ENCODE data around the gene ATP9B. TPM values are rescaled to one million over a fixed set of nuclear protein-coding genes. Genes with fewer than 3 reads are reported as not detected.

ATP9B gene
- total and polyA plus RNA-seq, 8 donors = 29.2 to 41.5 (median 38.3) TPM

DNA sequence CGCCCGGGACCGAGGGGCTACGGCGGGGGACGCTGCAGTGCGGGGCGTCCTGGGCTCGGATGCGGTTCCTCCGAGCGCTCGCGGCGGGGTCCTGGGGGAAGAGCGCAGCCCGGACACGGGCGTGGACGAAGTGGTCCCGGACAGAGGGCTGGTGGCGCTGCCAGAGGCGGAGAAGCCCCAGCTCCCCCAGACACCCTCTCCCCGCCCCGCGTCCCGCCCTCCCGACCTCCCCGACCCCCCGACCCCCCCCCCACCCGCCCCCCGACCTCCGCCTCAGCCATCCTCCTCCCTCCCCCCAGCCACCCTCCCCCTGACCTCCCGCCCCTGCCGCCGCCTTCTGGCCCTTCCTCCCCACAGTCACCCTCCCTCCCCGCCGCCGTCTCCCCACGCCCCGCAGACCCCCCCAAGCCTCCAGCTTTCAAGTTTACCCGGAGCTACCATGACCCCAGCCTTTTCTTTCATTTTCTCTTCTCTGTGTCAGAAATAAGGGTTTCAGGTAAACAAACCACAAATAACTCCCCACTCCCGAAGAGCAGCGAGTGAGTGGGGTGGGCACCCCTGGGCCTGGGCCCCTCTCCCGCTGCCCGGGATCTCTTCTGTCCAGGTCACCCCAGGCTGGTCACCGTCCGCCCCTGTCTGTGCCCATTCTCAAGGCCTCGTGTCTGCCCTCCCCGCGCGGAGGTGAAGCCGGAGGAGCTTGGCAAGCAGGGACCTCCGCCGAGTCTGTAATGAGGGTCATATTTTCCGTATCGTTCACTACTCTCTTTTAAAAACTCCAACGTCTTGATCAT, 331.6 kb downstream of the ATP9B start:
- TF ChIP-seq, protein P1, sequence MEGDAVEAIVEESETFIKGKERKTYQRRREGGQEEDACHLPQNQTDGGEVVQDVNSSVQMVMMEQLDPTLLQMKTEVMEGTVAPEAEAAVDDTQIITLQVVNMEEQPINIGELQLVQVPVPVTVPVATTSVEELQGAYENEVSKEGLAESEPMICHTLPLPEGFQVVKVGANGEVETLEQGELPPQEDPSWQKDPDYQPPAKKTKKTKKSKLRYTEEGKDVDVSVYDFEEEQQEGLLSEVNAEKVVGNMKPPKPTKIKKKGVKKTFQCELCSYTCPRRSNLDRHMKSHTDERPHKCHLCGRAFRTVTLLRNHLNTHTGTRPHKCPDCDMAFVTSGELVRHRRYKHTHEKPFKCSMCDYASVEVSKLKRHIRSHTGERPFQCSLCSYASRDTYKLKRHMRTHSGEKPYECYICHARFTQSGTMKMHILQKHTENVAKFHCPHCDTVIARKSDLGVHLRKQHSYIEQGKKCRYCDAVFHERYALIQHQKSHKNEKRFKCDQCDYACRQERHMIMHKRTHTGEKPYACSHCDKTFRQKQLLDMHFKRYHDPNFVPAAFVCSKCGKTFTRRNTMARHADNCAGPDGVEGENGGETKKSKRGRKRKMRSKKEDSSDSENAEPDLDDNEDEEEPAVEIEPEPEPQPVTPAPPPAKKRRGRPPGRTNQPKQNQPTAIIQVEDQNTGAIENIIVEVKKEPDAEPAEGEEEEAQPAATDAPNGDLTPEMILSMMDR (IDR thresholded peaks at IDR 0.05) = no peak
- Histone ChIP-seq H3K36me3 (no peaks in the 10 kb centered on the region), H3K9me3 (no peaks in the 10 kb centered on the region), H3K4me3 (peak overlapping the region; percentile 75 to 76), H3K27me3 (peaks cover 0 to 40% of the 10 kb centered on the region in 2 donors), H3K4me1 (peaks cover 12 to 88% of the 10 kb centered on the region in 2 donors), H3K27ac (peak overlapping the region; percentile 74 to 80)
- ATAC-seq = no peak
- intact Hi-C loops (cut with DNase I) = no loop called here
- DNase-seq = peak in 2 of 4 donors; percentile 32 to 69

DNA sequence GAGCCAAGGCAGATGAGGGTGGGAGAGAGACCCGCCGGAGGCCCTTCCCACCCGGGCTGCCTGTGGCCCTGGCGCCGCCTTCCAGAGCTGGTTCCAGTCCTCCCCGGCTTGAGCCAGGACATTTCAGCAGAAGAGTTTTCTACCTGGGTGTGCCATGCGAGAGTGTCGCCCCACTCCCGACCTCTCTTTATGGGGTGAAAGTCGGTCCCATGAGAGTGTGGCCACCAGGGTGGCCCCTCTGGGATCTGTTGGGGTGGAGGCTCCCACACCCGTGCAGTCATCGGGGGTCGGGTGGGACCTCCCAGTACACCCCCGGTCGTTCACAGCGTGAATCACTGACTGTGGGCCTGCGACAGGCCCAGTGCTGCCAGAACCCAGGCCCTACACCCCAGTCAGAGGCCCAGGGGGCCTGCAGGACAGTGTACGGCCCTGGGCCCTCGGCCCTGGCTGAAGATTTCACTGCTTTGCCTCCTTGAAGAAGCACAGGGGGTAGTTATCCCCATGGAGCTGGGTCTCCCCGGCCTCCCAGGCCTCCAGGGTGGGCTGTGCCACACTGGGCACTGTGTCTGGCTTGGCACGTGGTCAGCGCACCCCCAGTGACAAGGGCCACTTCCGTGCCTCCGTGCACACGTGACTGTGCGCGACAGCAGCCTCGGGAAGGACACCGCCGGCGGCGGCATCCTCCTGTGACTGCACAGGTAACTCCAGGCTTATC, 332.5 kb downstream of the ATP9B start:
- no peak for ATAC-seq
- intact Hi-C loops (cut with DNase I) = no loop called here
- H3K27ac ChIP-seq = peak overlapping the region; percentile 3 to 33

DNA sequence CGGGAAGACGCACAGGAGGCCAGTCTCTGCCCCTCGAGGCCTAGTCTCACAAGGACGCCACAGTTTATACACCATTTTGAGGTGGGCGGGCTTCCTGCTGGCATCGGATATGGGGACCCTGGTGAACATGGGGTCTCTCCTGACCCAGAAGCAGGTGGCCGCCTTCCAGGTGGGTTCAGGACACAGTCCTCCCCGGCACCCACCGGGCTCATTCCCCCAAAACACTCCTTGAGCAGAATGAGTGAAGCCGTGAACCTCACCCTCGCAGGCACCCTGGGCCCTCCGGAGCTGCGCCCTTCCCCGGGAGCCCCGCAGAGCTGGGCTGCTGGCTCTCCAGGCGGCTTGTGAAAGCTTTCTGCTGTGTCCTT, 333.0 kb downstream of the ATP9B start:
- H3K4me3 ChIP-seq = no peak overlapping the region
- H3K9me3 ChIP-seq = no peaks in the 10 kb centered on the region
- ATAC-seq (no peak), DNase-seq (peak in 1 of 4 donors; percentile 62)
- peaks cover 9 to 83% of the 10 kb centered on the region in 2 donors for H3K4me1 ChIP-seq
- intact Hi-C loops (cut with DNase I) = no loop called here
- H3K36me3 ChIP-seq = no peaks in the 10 kb centered on the region
- peak overlapping the region; percentile 33 to 59 for H3K27ac ChIP-seq
- peaks cover 0 to 25% of the 10 kb centered on the region in 2 donors for H3K27me3 ChIP-seq
- TF ChIP-seq, protein P1 (IDR thresholded peaks at IDR 0.05) = no peak

More for the DNA sequence above, 332.5 kb downstream of the ATP9B start:
- peak in 1 of 4 donors; percentile 74 for DNase-seq
- Histone ChIP-seq H3K9me3 (no peaks in the 10 kb centered on the region), H3K36me3 (no peaks in the 10 kb centered on the region), H3K4me1 (peaks cover 9 to 88% of the 10 kb centered on the region in 2 donors), H3K4me3 (no peak overlapping the region), H3K27me3 (peaks cover 0 to 31% of the 10 kb centered on the region in 2 donors)
- TF ChIP-seq, protein P1 (IDR thresholded peaks at IDR 0.05) = no peak

DNA sequence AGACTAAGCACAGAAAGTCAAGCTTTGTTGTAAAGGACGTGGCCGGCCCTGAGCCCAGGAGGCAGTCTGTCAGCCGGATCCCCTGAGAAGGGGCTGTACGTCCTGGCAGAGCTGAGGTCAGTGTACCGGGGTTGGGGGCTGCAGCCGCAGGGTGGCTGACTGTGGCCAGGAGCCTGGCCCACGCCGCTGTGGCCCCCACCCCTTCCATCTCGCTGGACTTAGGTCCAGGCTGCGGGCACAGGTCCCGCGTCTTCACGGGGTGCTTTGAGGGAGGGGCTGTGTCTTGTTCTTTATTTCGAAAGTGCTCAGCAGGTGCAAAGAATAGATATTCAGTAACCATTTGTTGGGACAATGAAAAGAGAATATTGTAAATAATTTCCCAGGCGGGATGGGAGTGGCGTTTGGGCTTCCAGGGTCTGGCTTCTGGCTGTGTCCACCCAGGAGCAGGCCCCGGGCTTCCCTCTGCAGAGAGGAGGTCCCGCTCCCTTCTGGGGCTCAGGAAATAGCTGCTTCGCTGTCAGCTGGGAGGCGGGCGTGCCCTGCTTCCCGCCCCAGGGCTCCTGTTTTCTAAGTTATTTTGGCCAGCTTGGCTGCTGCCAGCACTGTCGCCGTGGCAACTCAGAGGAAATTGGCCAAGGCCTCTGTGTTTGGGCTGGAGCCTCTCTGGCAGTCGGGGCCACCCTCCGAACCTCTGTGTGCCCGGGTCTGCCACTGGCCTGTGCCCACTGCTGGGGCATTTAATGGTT, 334.0 kb downstream of the ATP9B start:
- H3K4me3 ChIP-seq = no peak overlapping the region
- TF ChIP-seq, protein P1 (IDR thresholded peaks at IDR 0.05) = no peak
- no peaks in the 10 kb centered on the region for H3K36me3 ChIP-seq
- peaks cover 0 to 17% of the 10 kb centered on the region in 2 donors for H3K27me3 ChIP-seq
- ATAC-seq (peak; percentile 41), DNase-seq (peak in 1 of 4 donors; percentile 83)
- no peaks in the 10 kb centered on the region for H3K9me3 ChIP-seq
- intact Hi-C loops (cut with DNase I) = no loop called here
- peak overlapping the region; percentile 59 to 68 for H3K27ac ChIP-seq
- peaks cover 9 to 74% of the 10 kb centered on the region in 2 donors for H3K4me1 ChIP-seq
